Lower leg skin (tissue), 3 donors: Measurements from ENCODE around the gene KLHL40.

ENCODE experiments used
- CTCF ChIP-seq, 3 donors: fragments of 450-650 bp; IDR thresholded peaks; one replicate each; pipeline ENCODE4 v1.5.1; 2016; ENCODE audit warnings: antibody characterized with exemption in 3 of 3, mild to moderate bottlenecking in 3 of 3, moderate library complexity in 2 of 3
- POLR2A ChIP-seq, 2 donors: fragments of 450-650 bp; IDR thresholded peaks; one replicate each; pipeline ENCODE4 v1.6.1; 2016 to 2017; ENCODE audit warnings: antibody characterized with exemption in 2 of 2, mild to moderate bottlenecking in 1 of 2, moderate library complexity in 1 of 2

- TF ChIP-seq CTCF (IDR thresholded peaks at IDR 0.05) (no peak), POLR2A (IDR thresholded peaks at IDR 0.05) (no peak)
Observed at GRCh38 chr3:42725454-42725853, 40.1 kb downstream of the KLHL40 start.
